ENCODE measurements around the gene CLIC3. TPM values are rescaled to one million over a fixed set of nuclear protein-coding genes. Genes with fewer than 3 reads are reported as not detected.
"Not testable (repeated sequence)": the region's sequence is repeated elsewhere in the genome, so short reads cannot be mapped to it uniquely, and the experiment has no call there.

CLIC3 gene
- total RNA-seq, 1 donor from 2014 or later: not detected

- not testable (repeated sequence) for DNase-seq (ENCODE audit: low spot score); ATAC-seq
Observed at GRCh38 chr9:137004285-137004684, 7.9 kb upstream of the CLIC3 start.

GRCh38 chr9:137002646-137003041 lies 6.3 kb upstream of the CLIC3 start:
- no peak for ATAC-seq
- DNase-seq (ENCODE audit: low spot score): no peak

- DNase-seq (ENCODE audit: low spot score) (no peak), ATAC-seq (peak; percentile 72)
Observed at GRCh38 chr9:137001857-137002645, 5.7 kb upstream of the CLIC3 start.

- DNase-seq (ENCODE audit: low spot score): no peak
- no peak for ATAC-seq
Observed at GRCh38 chr9:137000177-137000930, 4.0 kb upstream of the CLIC3 start.

- no peak for ATAC-seq
Observed at GRCh38 chr9:136997830-136998234, 1.5 kb upstream of the CLIC3 start.

GRCh38 chr9:136997371-136997770 lies 1.0 kb upstream of the CLIC3 start:
- DNase-seq (ENCODE audit: low spot score): no peak
- no peak for ATAC-seq

More at GRCh38 chr9:136997830-136998234, 1.5 kb upstream of the CLIC3 start:
- no peak for DNase-seq (ENCODE audit: low spot score)

- ATAC-seq: no peak
- no peak for DNase-seq (ENCODE audit: low spot score)
Observed at GRCh38 chr9:136995772-136996311, 526 bp downstream of the CLIC3 start.

- ATAC-seq (no peak), DNase-seq (ENCODE audit: low spot score) (no peak)
Observed at GRCh38 chr9:136995362-136995761, 1.0 kb downstream of the CLIC3 start.

GRCh38 chr9:136994888-136995230 lies 1.5 kb downstream of the CLIC3 start:
- ATAC-seq (no peak), DNase-seq (ENCODE audit: low spot score) (no peak)

- ATAC-seq (no peak), DNase-seq (ENCODE audit: low spot score) (no peak)
Observed at GRCh38 chr9:136994180-136994887, 2.0 kb downstream of the CLIC3 start.

GRCh38 chr9:136992819-136993369 lies 3.5 kb downstream of the CLIC3 start:
- no peak for ATAC-seq
- DNase-seq (ENCODE audit: low spot score): no peak

GRCh38 chr9:136991993-136992818 lies 4.2 kb downstream of the CLIC3 start, which contains the start of gene PAXX:
PAXX (plus strand) TSS chr9:136992422; CDS start chr9:136992444, 22 bp downstream.
- peak; percentile 93 for ATAC-seq
- DNase-seq (ENCODE audit: low spot score): peak; percentile 93

GRCh38 chr9:136990242-136990911 lies 6.0 kb downstream of the CLIC3 start:
- DNase-seq (ENCODE audit: low spot score) (no peak), ATAC-seq (no peak)

- DNase-seq (ENCODE audit: low spot score) (no peak), ATAC-seq (no peak)
Observed at GRCh38 chr9:136988872-136989271, 7.5 kb downstream of the CLIC3 start.

- no peak for DNase-seq (ENCODE audit: low spot score)
Observed at GRCh38 chr9:136985853-136986252, 10.5 kb downstream of the CLIC3 start.

GRCh38 chr9:136985027-136985602 lies 11.3 kb downstream of the CLIC3 start:
- ATAC-seq (peak; percentile 18), DNase-seq (ENCODE audit: low spot score) (no peak)

More at GRCh38 chr9:136985853-136986252, 10.5 kb downstream of the CLIC3 start:
- no peak for ATAC-seq

GRCh38 chr9:136984464-136985026 lies 11.8 kb downstream of the CLIC3 start:
- no peak for ATAC-seq
- no peak for DNase-seq (ENCODE audit: low spot score)

- DNase-seq (ENCODE audit: low spot score): no peak
- no peak for ATAC-seq
Observed at GRCh38 chr9:136983656-136984314, 12.6 kb downstream of the CLIC3 start.

Measured in left lobe of liver (tissue), 2 donors.